PC-3 (cell line): Measurements from ENCODE around the gene PRTN3. TPM values are rescaled to one million over a fixed set of nuclear protein-coding genes. Genes with fewer than 3 reads are reported as not detected.

Experiments
- ATAC-seq: fragments of 200-7000 bp; cut with Tn5 transposase; 2 replicates; pipeline ENCODE4 v1.9.1; 2020; ENCODE audit warnings: mild to moderate bottlenecking, moderate library complexity
- BruUV-seq: library from RNA; stranded (reverse); fragments of 400-500 nt; replicated peaks from 2 replicates; lab custom pipeline; 2021; lab: Mats Ljungman, UMichigan
- CTCF ChIA-PET: fragments of 300-600 bp; sonication (Branson Sonifier 250); formaldehyde crosslinking; loops from one replicate; lab custom pipeline; 2022; ENCODE audit warnings: antibody characterized with exemption; lab: Charles Lee
- POLR2A ChIA-PET: fragments of 300-600 bp; sonication (Branson Sonifier 250); formaldehyde crosslinking; loops from one replicate; lab custom pipeline; 2022; ENCODE audit warnings: antibody characterized with exemption; ENCODE audit not compliant: unreplicated experiment; lab: Charles Lee
- DNase-seq: peaks from one replicate; pipeline ENCODE4 v3.0.0-alpha.2; 2015
- H2AFZ ChIP-seq: fragments of 300-600 bp; sonication (generic); 2 replicates; pipeline ENCODE4 v1.6.0; 2016; ENCODE audit warnings: antibody characterized with exemption, low read length
- H3F3A ChIP-seq: fragments of 300-600 bp; sonication (generic); one replicate; pipeline ENCODE4 v1.6.0; 2017; ENCODE audit warnings: antibody characterized with exemption, low read length, control low read depth, mild to moderate bottlenecking; ENCODE audit not compliant: unreplicated experiment
- H3K27ac ChIP-seq: fragments of 300-600 bp; sonication (generic); 2 replicates; pipeline ENCODE4 v1.5.1; 2016; ENCODE audit warnings: mild to moderate bottlenecking, low read length
- H3K27me3 ChIP-seq: fragments of 300-600 bp; sonication (generic); 2 replicates; pipeline ENCODE4 v1.6.1; 2016; ENCODE audit warnings: low read length, mixed read lengths
- H3K36me3 ChIP-seq: fragments of 300-600 bp; sonication (generic); 2 replicates; pipeline ENCODE4 v1.6.1; 2016; ENCODE audit warnings: low read depth, mixed run types, low read length, mixed read lengths
- H3K4me1 ChIP-seq: fragments of 300-600 bp; sonication (generic); 2 replicates; pipeline ENCODE4 v1.5.1; 2016; ENCODE audit warnings: low read length; ENCODE audit not compliant: insufficient read depth
- H3K4me2 ChIP-seq: fragments of 300-600 bp; sonication (generic); 2 replicates; pipeline ENCODE4 v1.6.0; 2016; ENCODE audit warnings: low read length
- H3K4me3 ChIP-seq: fragments of 300-600 bp; sonication (generic); 2 replicates; pipeline ENCODE4 v1.5.1; 2016; ENCODE audit warnings: mild to moderate bottlenecking, low read length, mixed read lengths
- H3K79me2 ChIP-seq: fragments of 300-600 bp; sonication (generic); 2 replicates; pipeline ENCODE4 v1.6.1; 2017; ENCODE audit warnings: low read length, mixed read lengths
- H3K9ac ChIP-seq: fragments of 300-600 bp; sonication (generic); 2 replicates; pipeline ENCODE4 v1.6.0; 2016; ENCODE audit warnings: mild to moderate bottlenecking, low read length
- H3K9me2 ChIP-seq: fragments of 300-600 bp; sonication (generic); replicated peaks from 2 replicates; pipeline ENCODE4 v1.6.1; 2016; ENCODE audit warnings: mixed run types, low read length, mixed read lengths
- H3K9me3 ChIP-seq: fragments of 300-600 bp; sonication (generic); 2 replicates; pipeline ENCODE4 v1.6.1; 2016; ENCODE audit warnings: low read length, mixed read lengths
- H4K20me1 ChIP-seq: fragments of 300-600 bp; sonication (generic); 2 replicates; pipeline ENCODE4 v1.6.1; 2016; ENCODE audit warnings: low read length, mixed read lengths
- CTCF ChIP-seq: fragments of 300-600 bp; sonication (generic); conservative IDR thresholded peaks from 2 replicates; pipeline ENCODE4 v1.5.1; 2017; ENCODE audit warnings: antibody characterized with exemption, low read depth, mild to moderate bottlenecking, low read length
- EZH2 ChIP-seq: fragments of 300-600 bp; sonication (generic); IDR thresholded peaks from one replicate; pipeline ENCODE4 v1.6.1; 2017; ENCODE audit warnings: antibody characterized with exemption, mild to moderate bottlenecking, low read length; ENCODE audit not compliant: unreplicated experiment
- EZH2phosphoT487 ChIP-seq: fragments of 300-600 bp; sonication (generic); IDR thresholded peaks from 2 replicates; pipeline ENCODE4 v1.6.1; 2018; ENCODE audit warnings: mild to moderate bottlenecking, antibody characterized with exemption, low read length, borderline replicate concordance
- intact Hi-C: fragments of 100-400 bp; cut with micrococcal nuclease; formaldehyde crosslinking; loops from 2 replicates; pipeline ENCODE4 v1.9.0; 2023
- total RNA-seq: library from RNA; depleted of rRNA; stranded (reverse); fragments of >200 nt; gene quantifications from 2 replicates; pipeline ENCODE4 v1.2.3, GENCODE V29; 2014

PRTN3 gene
- total RNA-seq, 1 experiment from 2014 or later, result 0.29 TPM

- no TSS peak for BruUV-seq
- H4K20me1 ChIP-seq, result peaks cover 23% of the 10 kb centered on the region
Observed at GRCh38 chr19:810883-811489, 29.8 kb upstream of the PRTN3 start.

DNA sequence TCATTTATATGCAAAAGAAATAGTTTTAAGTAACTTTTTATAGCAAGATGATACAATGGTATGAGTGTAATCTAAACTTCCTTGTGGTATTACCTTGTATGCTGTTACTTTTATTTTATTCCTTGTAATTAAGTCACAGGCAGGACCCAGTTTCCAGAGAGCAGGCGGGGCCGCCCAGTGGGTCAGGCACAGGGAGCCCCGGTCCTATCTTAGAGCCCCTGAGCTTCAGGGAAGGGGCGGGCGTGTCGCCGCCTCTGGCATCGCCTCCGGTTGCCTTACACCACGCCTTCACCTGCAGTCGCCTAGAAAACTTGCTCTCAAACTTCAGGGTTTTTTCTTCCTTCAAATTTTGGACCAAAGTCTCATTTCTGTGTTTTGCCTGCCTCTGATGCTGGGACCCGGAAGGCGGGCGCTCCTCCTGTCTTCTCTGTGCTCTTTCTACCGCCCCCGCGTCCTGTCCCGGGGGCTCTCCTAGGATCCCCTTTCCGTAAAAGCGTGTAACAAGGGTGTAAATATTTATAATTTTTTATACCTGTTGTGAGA, 29.2 kb upstream of the PRTN3 start:
- CTCF ChIA-PET, result no interaction called here
- H3K36me3 ChIP-seq, result peaks cover 37% of the 10 kb centered on the region

More at GRCh38 chr19:810883-811489, 29.8 kb upstream of the PRTN3 start:
- ATAC-seq (no peak), DNase-seq (no peak)
- ChIA-PET CTCF (no interaction called here), POLR2A (no interaction called here)
- Histone ChIP-seq H3F3A (no peaks in the 10 kb centered on the region), H3K4me2 (no peak overlapping the region), H3K9me2 (no peaks in the 10 kb centered on the region), H3K4me1 (no peaks in the 10 kb centered on the region), H3K9ac (no peak overlapping the region), H2AFZ (no peak overlapping the region), H3K79me2 (peaks cover 21% of the 10 kb centered on the region), H3K27ac (no peak overlapping the region), H3K9me3 (no peaks in the 10 kb centered on the region), H3K4me3 (no peak overlapping the region), H3K27me3 (no peaks in the 10 kb centered on the region), H3K36me3 (peaks cover 39% of the 10 kb centered on the region)
- intact Hi-C loops, result no loop called here
- TF ChIP-seq CTCF, result no peak
- TF ChIP-seq EZH2, result no peak
- no peak for TF ChIP-seq EZH2phosphoT487

More for the DNA sequence above, 29.2 kb upstream of the PRTN3 start:
- Histone ChIP-seq H3K27me3 (no peaks in the 10 kb centered on the region), H2AFZ (no peak overlapping the region), H3K4me3 (no peak overlapping the region), H3K27ac (no peak overlapping the region), H3K9ac (no peak overlapping the region), H3K4me2 (no peak overlapping the region), H3K9me3 (no peaks in the 10 kb centered on the region), H3K4me1 (no peaks in the 10 kb centered on the region), H3F3A (no peaks in the 10 kb centered on the region), H4K20me1 (peaks cover 19% of the 10 kb centered on the region), H3K79me2 (peaks cover 15% of the 10 kb centered on the region), H3K9me2 (no peaks in the 10 kb centered on the region)
- intact Hi-C loops, result no loop called here
- TF ChIP-seq EZH2 (no peak), EZH2phosphoT487 (no peak), CTCF (no peak)
- TSS peak; percentile 50 for BruUV-seq
- POLR2A ChIA-PET, result no interaction called here
- ATAC-seq (no peak; the same call in 1 of the 2 replicates), DNase-seq (no peak)
